CD8-positive, alpha-beta memory T cell (primary cell): Measurements from ENCODE around the gene PPA2. TPM values are rescaled to one million over a fixed set of nuclear protein-coding genes. Genes with fewer than 3 reads are reported as not detected.

ENCODE experiments used
- CTCF ChIA-PET: fragments of 350-600 bp; sonication (Branson Sonifier 250); formaldehyde crosslinking; loops from one replicate; lab custom pipeline; 2021; ENCODE audit warnings: antibody characterized with exemption; lab: Charles Lee
- POLR2A ChIA-PET: fragments of 350-600 bp; sonication (Branson Sonifier 250); formaldehyde crosslinking; loops from one replicate; lab custom pipeline; 2021; ENCODE audit warnings: antibody characterized with exemption; lab: Charles Lee
- DNase-seq, 5 donors: peaks; one replicate each; pipeline versions ENCODE4 v3.0.0 to v3.0.0-alpha.2; 2020 to 2022; ENCODE audit warnings: mixed read lengths in 1 of 5
- H3K27ac ChIP-seq: one replicate; pipeline ENCODE4 v1.7.0; 2013; ENCODE audit warnings: low read depth, mild to moderate bottlenecking, low read length, moderate library complexity
- H3K27me3 ChIP-seq: 2 replicates; pipeline ENCODE4 v1.7.0; 2013; ENCODE audit warnings: low read length, mild to moderate bottlenecking; ENCODE audit not compliant: insufficient read depth, poor library complexity, severe bottlenecking
- H3K36me3 ChIP-seq: 2 replicates; pipeline ENCODE4 v1.7.0; 2013; ENCODE audit warnings: mild to moderate bottlenecking, low read length, moderate library complexity; ENCODE audit not compliant: insufficient read depth
- H3K4me1 ChIP-seq: 2 replicates; pipeline ENCODE4 v1.7.0; 2013; ENCODE audit warnings: mild to moderate bottlenecking, low read length, moderate library complexity; ENCODE audit not compliant: insufficient read depth
- H3K4me3 ChIP-seq: 2 replicates; pipeline ENCODE4 v1.7.0; 2013; ENCODE audit warnings: mild to moderate bottlenecking, low read length
- H3K9me3 ChIP-seq: 2 replicates; pipeline ENCODE4 v1.7.0; 2013; ENCODE audit warnings: mild to moderate bottlenecking, low read length
- H3K27ac Mint-ChIP-seq, 8 donors: one replicate each; pipeline ENCODE4 v1.8.0; 2020 to 2021; ENCODE audit warnings: mixed read lengths in 8 of 8, mild to moderate bottlenecking in 6 of 8, inconsistent platforms in 3 of 8, moderate library complexity in 3 of 8
- H3K27me3 Mint-ChIP-seq, 2 donors: one replicate each; pipeline ENCODE4 v1.8.0; 2020 to 2021; ENCODE audit warnings: mixed read lengths in 2 of 2, mild to moderate bottlenecking in 1 of 2, moderate library complexity in 1 of 2
- H3K36me3 Mint-ChIP-seq, 3 donors: one replicate each; pipeline ENCODE4 v1.8.0; 2020 to 2021; ENCODE audit warnings: mixed read lengths in 3 of 3, inconsistent platforms in 1 of 3, mild to moderate bottlenecking in 1 of 3
- H3K4me1 Mint-ChIP-seq, 3 donors: one replicate each; pipeline ENCODE4 v1.8.0; 2020 to 2021; ENCODE audit warnings: mixed read lengths in 3 of 3, inconsistent platforms in 1 of 3, mild to moderate bottlenecking in 1 of 3
- H3K4me3 Mint-ChIP-seq, 7 donors: one replicate each; pipeline ENCODE4 v1.8.0; 2020 to 2021; ENCODE audit warnings: mixed read lengths in 7 of 7, mild to moderate bottlenecking in 6 of 7, moderate library complexity in 4 of 7, inconsistent platforms in 2 of 7
- H3K9me3 Mint-ChIP-seq, 5 donors: one replicate each; pipeline ENCODE4 v1.8.0; 2020 to 2022; ENCODE audit warnings: mixed read lengths in 5 of 5, mild to moderate bottlenecking in 3 of 5, moderate library complexity in 2 of 5, inconsistent platforms in 1 of 5
- polyA plus RNA-seq: library from polyadenylated mRNA; unstranded; fragments of 300-500 nt; fragmentation: Illumina TruSeq; gene quantifications from one replicate; pipeline ENCODE4 v1.2.3, GENCODE V29; 2021
- total RNA-seq, 2 experiments: library from RNA; stranded (reverse); gene quantifications; one replicate each; pipeline ENCODE4 v1.2.3, GENCODE V29; 2021

Gene PPA2
- total and polyA plus RNA-seq, 3 experiments from 2014 or later: 98.6 to 140 (median 113) TPM

GRCh38 chr4:105351861-105352260 lies 122.0 kb downstream of the PPA2 start:
- H3K9me3 Mint-ChIP-seq: no peaks in the 10 kb centered on the region
- CTCF ChIA-PET: no interaction called here
- H3K27ac Mint-ChIP-seq: peak overlapping the region in 1 of 8 donors; percentile 16
- Histone ChIP-seq H3K36me3 (no peaks in the 10 kb centered on the region), H3K4me1 (no peaks in the 10 kb centered on the region), H3K9me3 (no peaks in the 10 kb centered on the region), H3K27me3 (no peaks in the 10 kb centered on the region), H3K27ac (no peak overlapping the region), H3K4me3 (no peak overlapping the region)
- H3K36me3 Mint-ChIP-seq: peaks cover 0 to 10% (median 3%) of the 10 kb centered on the region in 3 donors
- H3K27me3 Mint-ChIP-seq: no peaks in the 10 kb centered on the region
- no peak overlapping the region for H3K4me3 Mint-ChIP-seq
- DNase-seq: no peak
- H3K4me1 Mint-ChIP-seq: no peaks in the 10 kb centered on the region
- POLR2A ChIA-PET: no interaction called here

- Mint-ChIP-seq H3K27ac (no peak overlapping the region), H3K36me3 (peaks cover 0 to 10% (median 2%) of the 10 kb centered on the region in 3 donors), H3K9me3 (no peaks in the 10 kb centered on the region), H3K4me1 (no peaks in the 10 kb centered on the region), H3K4me3 (no peak overlapping the region), H3K27me3 (no peaks in the 10 kb centered on the region)
- Histone ChIP-seq H3K27ac (no peak overlapping the region), H3K4me3 (no peak overlapping the region), H3K9me3 (no peaks in the 10 kb centered on the region), H3K36me3 (no peaks in the 10 kb centered on the region), H3K4me1 (no peaks in the 10 kb centered on the region), H3K27me3 (no peaks in the 10 kb centered on the region)
- no peak for DNase-seq
- CTCF ChIA-PET: no interaction called here
- POLR2A ChIA-PET: no interaction called here
These were observed 122.9 kb downstream of the PPA2 start for GRCh38 chr4:105350859-105351490.

- Mint-ChIP-seq H3K9me3 (no peaks in the 10 kb centered on the region), H3K27ac (no peak overlapping the region), H3K36me3 (peaks cover 0 to 5% (median 0%) of the 10 kb centered on the region in 3 donors), H3K27me3 (no peaks in the 10 kb centered on the region), H3K4me3 (no peak overlapping the region), H3K4me1 (no peaks in the 10 kb centered on the region)
- H3K4me1 ChIP-seq: no peaks in the 10 kb centered on the region
- H3K36me3 ChIP-seq: no peaks in the 10 kb centered on the region
- ChIA-PET POLR2A (no interaction called here), CTCF (no interaction called here)
- H3K27me3 ChIP-seq: no peaks in the 10 kb centered on the region
- no peak for DNase-seq
- H3K27ac ChIP-seq: no peak overlapping the region
- H3K9me3 ChIP-seq: no peaks in the 10 kb centered on the region
- no peak overlapping the region for H3K4me3 ChIP-seq
These were observed 125.1 kb downstream of the PPA2 start for GRCh38 chr4:105348719-105349118.

- no peaks in the 10 kb centered on the region for H3K27me3 Mint-ChIP-seq
- ChIA-PET CTCF (no interaction called here), POLR2A (no interaction called here)
- H3K36me3 ChIP-seq: no peaks in the 10 kb centered on the region
- H3K27me3 ChIP-seq: no peaks in the 10 kb centered on the region
- H3K4me3 Mint-ChIP-seq: no peak overlapping the region
- no peaks in the 10 kb centered on the region for H3K4me1 ChIP-seq
- no peak overlapping the region for H3K27ac ChIP-seq
- no peaks in the 10 kb centered on the region for H3K9me3 Mint-ChIP-seq
- no peaks in the 10 kb centered on the region for H3K9me3 ChIP-seq
- H3K4me1 Mint-ChIP-seq: no peaks in the 10 kb centered on the region
- H3K36me3 Mint-ChIP-seq: peaks cover 0 to 4% (median 0%) of the 10 kb centered on the region in 3 donors
- no peak for DNase-seq
- no peak overlapping the region for H3K27ac Mint-ChIP-seq
- no peak overlapping the region for H3K4me3 ChIP-seq
These were observed 127.0 kb downstream of the PPA2 start for GRCh38 chr4:105346869-105347268.

DNA sequence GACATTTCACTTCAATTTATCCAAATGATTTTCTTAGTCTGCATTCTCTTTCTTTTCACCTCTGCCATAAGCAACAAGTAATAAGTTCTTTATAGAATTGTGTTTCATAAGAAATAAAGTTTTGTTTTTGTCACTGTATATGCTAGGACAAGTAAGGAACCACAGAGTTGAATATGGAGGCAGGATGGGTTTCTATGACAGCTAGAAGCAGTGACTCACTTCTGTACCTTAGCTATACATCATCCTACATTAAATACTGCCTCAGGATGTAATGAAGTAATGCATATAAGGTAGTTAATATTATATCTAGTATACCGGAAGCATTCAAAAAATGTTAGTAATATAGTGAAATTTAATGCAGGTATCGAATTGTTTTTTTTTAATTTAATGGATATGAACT lies 128.0 kb downstream of the PPA2 start:
- no peaks in the 10 kb centered on the region for H3K27me3 ChIP-seq
- no peaks in the 10 kb centered on the region for H3K36me3 ChIP-seq
- H3K4me1 ChIP-seq: no peaks in the 10 kb centered on the region
- Mint-ChIP-seq H3K36me3 (peaks cover 0 to 4% (median 0%) of the 10 kb centered on the region in 3 donors), H3K27me3 (no peaks in the 10 kb centered on the region), H3K4me1 (no peaks in the 10 kb centered on the region), H3K4me3 (no peak overlapping the region), H3K9me3 (no peaks in the 10 kb centered on the region), H3K27ac (no peak overlapping the region)
- H3K9me3 ChIP-seq: no peaks in the 10 kb centered on the region
- H3K4me3 ChIP-seq: no peak overlapping the region
- ChIA-PET POLR2A (no interaction called here), CTCF (no interaction called here)
- no peak for DNase-seq
- no peak overlapping the region for H3K27ac ChIP-seq

DNA sequence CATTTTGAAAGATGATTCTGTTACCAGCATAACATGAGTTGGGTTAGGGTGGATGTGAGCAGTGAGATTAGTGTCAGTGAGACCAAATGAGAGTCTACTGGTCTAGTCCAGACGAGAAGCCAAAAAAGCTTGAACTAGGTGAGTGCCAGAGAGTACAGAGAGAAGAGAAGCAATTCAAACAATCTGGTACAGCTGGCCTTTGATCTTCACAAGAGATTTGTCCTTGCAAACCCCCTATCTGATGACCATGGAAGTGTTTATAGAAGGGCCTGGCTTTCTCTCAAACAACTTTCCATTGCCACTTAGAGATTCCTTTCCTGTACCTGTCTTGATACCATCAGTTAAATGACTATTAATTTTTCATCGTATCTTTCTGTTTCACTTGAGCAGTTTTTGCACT lies 128.5 kb downstream of the PPA2 start:
- no peaks in the 10 kb centered on the region for H3K4me1 Mint-ChIP-seq
- DNase-seq: no peak
- Histone ChIP-seq H3K4me3 (no peak overlapping the region), H3K27me3 (no peaks in the 10 kb centered on the region), H3K9me3 (no peaks in the 10 kb centered on the region), H3K4me1 (no peaks in the 10 kb centered on the region), H3K27ac (no peak overlapping the region), H3K36me3 (no peaks in the 10 kb centered on the region)
- CTCF ChIA-PET: no interaction called here
- no peak overlapping the region for H3K27ac Mint-ChIP-seq
- H3K36me3 Mint-ChIP-seq: peaks cover 0 to 6% (median 1%) of the 10 kb centered on the region in 3 donors
- no peak overlapping the region for H3K4me3 Mint-ChIP-seq
- POLR2A ChIA-PET: no interaction called here
- H3K27me3 Mint-ChIP-seq: no peaks in the 10 kb centered on the region
- H3K9me3 Mint-ChIP-seq: no peaks in the 10 kb centered on the region

- no peak overlapping the region for H3K4me3 Mint-ChIP-seq
- H3K36me3 Mint-ChIP-seq: peaks cover 0 to 6% (median 2%) of the 10 kb centered on the region in 3 donors
- ChIA-PET CTCF (no interaction called here), POLR2A (no interaction called here)
- no peaks in the 10 kb centered on the region for H3K27me3 Mint-ChIP-seq
- no peaks in the 10 kb centered on the region for H3K4me1 Mint-ChIP-seq
- no peaks in the 10 kb centered on the region for H3K4me1 ChIP-seq
- H3K4me3 ChIP-seq: no peak overlapping the region
- no peaks in the 10 kb centered on the region for H3K27me3 ChIP-seq
- H3K9me3 ChIP-seq: no peaks in the 10 kb centered on the region
- H3K36me3 ChIP-seq: no peaks in the 10 kb centered on the region
- no peak for DNase-seq
- H3K27ac ChIP-seq: no peak overlapping the region
- no peak overlapping the region for H3K27ac Mint-ChIP-seq
- H3K9me3 Mint-ChIP-seq: no peaks in the 10 kb centered on the region
These were observed 129.7 kb downstream of the PPA2 start for GRCh38 chr4:105344141-105344540.

DNA sequence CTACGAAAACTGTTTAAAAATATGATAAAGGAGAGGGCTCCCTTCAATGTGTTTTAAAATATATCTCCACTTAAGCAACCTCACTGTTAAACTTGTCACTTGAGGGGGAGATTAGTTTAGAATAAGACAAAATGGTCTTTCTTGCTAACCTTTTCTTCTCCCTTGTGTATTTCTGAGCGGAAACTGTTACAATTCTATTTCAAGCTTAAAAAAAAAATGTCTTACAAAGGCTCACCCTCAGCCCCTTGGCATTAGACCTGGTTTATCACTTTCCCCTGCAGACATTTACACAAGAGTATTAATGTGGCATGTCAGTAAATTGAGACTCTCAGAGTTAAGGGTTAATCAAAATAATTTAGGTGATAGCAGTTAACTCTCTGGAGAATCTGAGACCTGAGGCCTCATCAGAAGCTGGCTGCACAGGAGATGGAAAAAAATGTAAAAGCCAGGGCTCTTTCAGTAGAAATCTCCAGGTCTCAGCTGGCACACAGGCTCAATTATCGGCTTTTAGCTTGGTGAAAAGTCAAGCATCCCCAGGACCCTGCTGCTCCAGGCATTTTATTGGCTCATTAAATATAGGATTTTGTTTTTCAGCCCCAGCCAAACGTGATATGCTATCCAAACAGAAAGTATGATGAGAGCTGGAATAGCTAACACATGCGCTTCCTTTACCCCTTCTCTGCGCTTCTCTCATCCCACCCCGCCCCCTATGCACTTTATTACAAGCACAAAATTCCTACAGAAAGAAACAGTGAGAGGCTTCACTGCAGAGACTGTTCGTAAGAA lies 130.5 kb downstream of the PPA2 start:
- no peaks in the 10 kb centered on the region for H3K9me3 Mint-ChIP-seq
- CTCF ChIA-PET: no interaction called here
- POLR2A ChIA-PET: no interaction called here

More for the DNA sequence above, 130.5 kb downstream of the PPA2 start:
- no peak overlapping the region for H3K27ac Mint-ChIP-seq
- H3K36me3 Mint-ChIP-seq: peaks cover 0 to 5% (median 4%) of the 10 kb centered on the region in 3 donors
- no peaks in the 10 kb centered on the region for H3K4me1 Mint-ChIP-seq
- Histone ChIP-seq H3K27ac (no peak overlapping the region), H3K36me3 (no peaks in the 10 kb centered on the region), H3K9me3 (no peaks in the 10 kb centered on the region), H3K27me3 (no peaks in the 10 kb centered on the region), H3K4me1 (no peaks in the 10 kb centered on the region), H3K4me3 (no peak overlapping the region)
- H3K27me3 Mint-ChIP-seq: no peaks in the 10 kb centered on the region
- no peak overlapping the region for H3K4me3 Mint-ChIP-seq
- DNase-seq: no peak
